ENCODE results near the gene GPC5.

GRCh38 chr13:91360246-91360751, 38.1 kb upstream of the GPC5 start:
- TF ChIP-seq CTCF (IDR thresholded peaks at IDR 0.05; ENCODE audit: low read length) (no peak), EZH2 (IDR thresholded peaks at IDR 0.05; ENCODE audit: borderline replicate concordance, low read length) (no peak)

All from OCI-LY1 (cell line).